ENCODE data around the gene IL34.
"Not testable (repeated sequence)": the region's sequence is repeated elsewhere in the genome, so short reads cannot be mapped to it uniquely, and the experiment has no call there.

The IL34 gene

DNA sequence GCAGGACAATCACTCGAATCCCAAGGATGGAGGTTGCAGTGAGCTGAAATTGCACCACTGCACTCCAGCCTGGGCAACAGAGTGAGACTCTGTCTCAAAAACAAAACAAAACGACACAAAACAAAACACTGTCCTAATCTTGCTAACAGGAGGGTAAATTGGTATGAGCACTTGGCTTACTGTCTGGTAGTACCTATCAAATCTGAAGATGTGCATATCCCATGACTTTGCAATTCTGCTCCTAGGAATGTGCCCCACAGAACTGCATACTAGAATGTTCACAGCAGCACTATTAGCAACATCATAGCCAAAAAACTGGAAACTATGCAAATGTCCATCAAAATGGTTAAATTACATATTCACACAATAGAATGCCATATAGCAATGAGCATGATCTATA, 23.8 kb downstream of the IL34 start:
- Histone ChIP-seq H3K27me3 (replicated peaks; ENCODE audit: control insufficient read depth, insufficient read depth, low read length) (no peaks in the 10 kb centered on the region), H3K4me3 (replicated peaks; ENCODE audit: low read depth, low read length) (no peak overlapping the region), H3K36me3 (ENCODE audit: control insufficient read depth, insufficient read depth, low read length) (no peaks in the 10 kb centered on the region)
- DNase-seq (ENCODE audit: extremely low read depth, insufficient read length) = no peak
- TF ChIP-seq, protein P1, sequence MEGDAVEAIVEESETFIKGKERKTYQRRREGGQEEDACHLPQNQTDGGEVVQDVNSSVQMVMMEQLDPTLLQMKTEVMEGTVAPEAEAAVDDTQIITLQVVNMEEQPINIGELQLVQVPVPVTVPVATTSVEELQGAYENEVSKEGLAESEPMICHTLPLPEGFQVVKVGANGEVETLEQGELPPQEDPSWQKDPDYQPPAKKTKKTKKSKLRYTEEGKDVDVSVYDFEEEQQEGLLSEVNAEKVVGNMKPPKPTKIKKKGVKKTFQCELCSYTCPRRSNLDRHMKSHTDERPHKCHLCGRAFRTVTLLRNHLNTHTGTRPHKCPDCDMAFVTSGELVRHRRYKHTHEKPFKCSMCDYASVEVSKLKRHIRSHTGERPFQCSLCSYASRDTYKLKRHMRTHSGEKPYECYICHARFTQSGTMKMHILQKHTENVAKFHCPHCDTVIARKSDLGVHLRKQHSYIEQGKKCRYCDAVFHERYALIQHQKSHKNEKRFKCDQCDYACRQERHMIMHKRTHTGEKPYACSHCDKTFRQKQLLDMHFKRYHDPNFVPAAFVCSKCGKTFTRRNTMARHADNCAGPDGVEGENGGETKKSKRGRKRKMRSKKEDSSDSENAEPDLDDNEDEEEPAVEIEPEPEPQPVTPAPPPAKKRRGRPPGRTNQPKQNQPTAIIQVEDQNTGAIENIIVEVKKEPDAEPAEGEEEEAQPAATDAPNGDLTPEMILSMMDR (IDR thresholded peaks at IDR 0.05; ENCODE audit: insufficient read depth, low read length, poor library complexity, severe bottlenecking) = no peak

DNA sequence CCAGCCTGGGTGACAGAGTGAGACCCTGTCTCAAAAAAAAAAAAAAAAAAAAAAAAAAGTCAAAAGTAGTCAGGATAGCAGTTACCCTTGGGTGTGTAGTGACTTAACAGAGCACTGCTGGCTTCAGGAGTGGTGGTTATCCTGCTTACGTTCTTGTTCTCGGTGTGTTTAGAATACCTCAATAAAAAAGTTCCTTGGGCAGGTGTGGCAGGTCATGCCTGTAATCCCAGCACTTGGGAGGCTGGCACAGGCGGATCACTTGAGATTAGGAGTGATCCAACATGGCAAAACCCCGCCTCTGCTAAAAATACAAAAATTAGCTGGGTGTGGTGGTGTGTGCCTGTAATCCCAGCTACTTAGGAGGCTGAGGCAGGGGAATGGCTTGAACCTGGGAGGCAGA, 24.6 kb downstream of the IL34 start:
- not testable (repeated sequence) for H3K4me3 ChIP-seq (replicated peaks; ENCODE audit: low read depth, low read length); H3K27me3 ChIP-seq (replicated peaks; ENCODE audit: control insufficient read depth, insufficient read depth, low read length); H3K36me3 ChIP-seq (ENCODE audit: control insufficient read depth, insufficient read depth, low read length); DNase-seq (ENCODE audit: extremely low read depth, insufficient read length)

DNA sequence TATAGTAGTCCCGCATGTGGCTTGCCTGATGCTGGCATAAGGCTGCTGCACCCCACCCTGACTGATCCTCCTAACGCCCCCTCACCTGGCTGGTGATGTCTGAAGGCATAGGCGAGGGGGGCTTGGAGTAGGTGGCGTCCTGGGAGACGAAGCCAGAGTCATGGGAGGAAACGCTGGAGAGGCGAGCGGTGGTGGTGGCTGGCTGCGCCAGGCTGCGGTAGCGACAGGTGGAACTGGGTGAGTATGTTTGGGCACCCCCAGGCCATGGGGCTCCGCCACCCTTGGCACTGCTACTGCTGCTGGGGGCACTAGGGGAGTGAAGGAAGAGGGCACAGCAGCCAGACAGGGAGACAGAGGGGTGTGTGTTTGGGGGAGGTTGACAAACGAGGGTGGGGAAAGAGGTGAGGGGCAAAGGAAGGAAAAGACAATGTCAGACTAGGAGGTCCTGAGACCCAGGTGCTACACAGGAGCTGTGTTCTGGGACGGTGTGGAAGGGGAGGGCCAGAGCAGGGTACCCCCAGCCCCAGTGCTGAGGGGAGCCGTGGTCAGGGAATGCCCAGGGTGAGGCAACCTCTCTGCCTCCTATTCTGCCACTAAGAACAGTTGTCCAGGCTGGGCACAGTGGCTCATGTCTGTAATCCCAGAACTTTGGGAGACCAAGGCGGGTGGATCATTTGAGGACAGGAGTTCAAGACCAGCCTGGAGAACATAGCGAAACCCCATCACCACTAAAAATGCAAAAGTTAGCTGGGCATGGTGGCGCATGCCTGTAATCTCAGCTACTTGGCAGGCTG, 28.1 kb downstream of the IL34 start:
- peak; percentile 3 for DNase-seq (ENCODE audit: extremely low read depth, insufficient read length)
- H3K27me3 ChIP-seq (replicated peaks; ENCODE audit: control insufficient read depth, insufficient read depth, low read length) = no peaks in the 10 kb centered on the region
- TF ChIP-seq, protein P1 (IDR thresholded peaks at IDR 0.05; ENCODE audit: insufficient read depth, low read length, poor library complexity, severe bottlenecking) = no peak
- H3K4me3 ChIP-seq (replicated peaks; ENCODE audit: low read depth, low read length) = no peak overlapping the region
- H3K36me3 ChIP-seq (ENCODE audit: control insufficient read depth, insufficient read depth, low read length) = no peaks in the 10 kb centered on the region

DNA sequence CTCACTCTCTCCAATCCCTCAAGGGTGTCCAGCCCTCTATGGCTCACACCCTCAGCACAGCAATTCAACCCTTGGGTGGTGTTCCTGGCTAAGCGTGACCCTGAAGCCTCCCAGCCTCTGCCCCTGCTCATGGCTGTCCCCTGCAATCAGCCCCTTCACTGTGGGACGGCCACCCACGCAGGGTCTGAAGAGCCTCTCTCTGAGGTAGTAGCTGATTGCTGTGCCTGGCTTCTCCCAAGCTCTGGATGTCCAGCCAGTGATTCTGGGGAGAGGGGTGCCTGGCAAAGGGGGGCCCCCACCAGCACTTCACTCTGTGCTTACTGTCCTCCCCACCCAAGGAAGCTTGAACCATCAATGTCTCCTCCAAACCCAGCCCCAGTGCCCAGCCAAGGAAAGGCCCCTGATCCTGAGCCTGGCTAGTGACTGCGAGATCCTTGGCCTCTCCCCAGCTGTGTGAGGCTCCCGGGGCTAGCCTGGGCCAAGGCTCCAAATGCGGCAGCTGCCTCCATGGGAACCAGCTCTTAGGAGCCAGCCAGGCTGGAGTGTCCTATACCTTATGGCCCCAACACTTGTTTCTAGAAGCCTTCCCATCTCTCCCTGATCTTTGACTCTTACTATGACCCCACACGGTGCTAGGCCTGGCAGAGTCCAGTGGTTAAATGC, 29.6 kb downstream of the IL34 start:
- no peak for DNase-seq (ENCODE audit: extremely low read depth, insufficient read length)
- no peaks in the 10 kb centered on the region for H3K27me3 ChIP-seq (replicated peaks; ENCODE audit: control insufficient read depth, insufficient read depth, low read length)
- H3K36me3 ChIP-seq (ENCODE audit: control insufficient read depth, insufficient read depth, low read length) = no peaks in the 10 kb centered on the region
- TF ChIP-seq, protein P1 (IDR thresholded peaks at IDR 0.05; ENCODE audit: insufficient read depth, low read length, poor library complexity, severe bottlenecking) = no peak
- H3K4me3 ChIP-seq (replicated peaks; ENCODE audit: low read depth, low read length) = no peak overlapping the region

DNA sequence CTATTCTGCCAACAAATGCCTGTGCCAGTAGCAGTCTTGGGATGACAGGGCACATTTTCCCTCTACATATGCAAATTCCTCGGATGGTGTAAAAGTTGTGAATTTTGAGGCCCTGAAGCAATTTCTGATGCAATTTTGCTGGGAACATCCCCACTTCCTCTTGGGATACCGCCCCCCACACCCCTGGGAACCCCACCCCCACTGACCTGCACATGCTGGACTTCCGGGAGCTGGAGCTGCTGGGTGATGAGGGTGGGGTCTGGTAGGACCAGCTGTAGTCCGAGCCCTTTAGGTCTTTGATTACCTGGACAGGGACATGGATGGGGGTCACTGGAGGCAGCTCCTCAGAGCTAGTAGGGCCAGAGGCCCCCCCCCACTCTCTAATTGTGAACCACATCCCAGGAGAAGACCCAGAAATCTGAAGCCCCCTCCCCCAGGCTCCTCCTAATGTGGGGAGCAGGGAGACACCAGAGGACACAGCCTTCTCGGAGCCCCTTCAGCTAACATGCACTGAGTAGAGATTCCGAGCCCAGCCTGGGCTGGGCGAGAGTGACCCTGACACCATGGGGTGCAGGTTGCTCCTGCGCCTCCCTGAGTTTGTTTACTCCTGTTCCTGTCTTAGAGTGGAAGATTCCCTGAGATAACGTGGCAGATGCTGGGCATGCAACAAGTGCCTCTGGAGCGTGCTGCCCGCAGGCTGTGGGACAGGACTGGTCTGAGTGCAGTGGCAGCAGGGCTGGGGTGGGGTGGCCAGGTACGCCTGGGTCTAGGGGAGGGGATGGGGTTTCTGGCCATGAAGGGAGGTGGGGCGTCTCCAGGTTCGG, 30.5 kb downstream of the IL34 start:
- no peaks in the 10 kb centered on the region for H3K36me3 ChIP-seq (ENCODE audit: control insufficient read depth, insufficient read depth, low read length)
- no peaks in the 10 kb centered on the region for H3K27me3 ChIP-seq (replicated peaks; ENCODE audit: control insufficient read depth, insufficient read depth, low read length)
- DNase-seq (ENCODE audit: extremely low read depth, insufficient read length) = peak; percentile 1
- H3K4me3 ChIP-seq (replicated peaks; ENCODE audit: low read depth, low read length) = no peak overlapping the region
- TF ChIP-seq, protein P1 (IDR thresholded peaks at IDR 0.05; ENCODE audit: insufficient read depth, low read length, poor library complexity, severe bottlenecking) = no peak

Data from GM06990 (cell line).